OCI-LY7 (cell line): ENCODE data around the gene FAF2.

Experiments
- EZH2phosphoT487 ChIP-seq: fragments of 200-600 bp; sonication (generic); IDR thresholded peaks from 2 replicates; pipeline ENCODE4 v1.6.1; 2018; ENCODE audit warnings: low read depth, borderline replicate concordance, mild to moderate bottlenecking, mixed run types, antibody characterized with exemption, low read length, moderate library complexity, mixed read lengths
- TF ChIP-seq, protein P1 (sequence below): fragments of 200-600 bp; sonication (generic); conservative IDR thresholded peaks from 2 replicates; pipeline ENCODE4 v1.5.1; 2014; ENCODE audit warnings: mild to moderate bottlenecking, antibody characterized with exemption, low read length, moderate library complexity, mixed read lengths

DNA sequence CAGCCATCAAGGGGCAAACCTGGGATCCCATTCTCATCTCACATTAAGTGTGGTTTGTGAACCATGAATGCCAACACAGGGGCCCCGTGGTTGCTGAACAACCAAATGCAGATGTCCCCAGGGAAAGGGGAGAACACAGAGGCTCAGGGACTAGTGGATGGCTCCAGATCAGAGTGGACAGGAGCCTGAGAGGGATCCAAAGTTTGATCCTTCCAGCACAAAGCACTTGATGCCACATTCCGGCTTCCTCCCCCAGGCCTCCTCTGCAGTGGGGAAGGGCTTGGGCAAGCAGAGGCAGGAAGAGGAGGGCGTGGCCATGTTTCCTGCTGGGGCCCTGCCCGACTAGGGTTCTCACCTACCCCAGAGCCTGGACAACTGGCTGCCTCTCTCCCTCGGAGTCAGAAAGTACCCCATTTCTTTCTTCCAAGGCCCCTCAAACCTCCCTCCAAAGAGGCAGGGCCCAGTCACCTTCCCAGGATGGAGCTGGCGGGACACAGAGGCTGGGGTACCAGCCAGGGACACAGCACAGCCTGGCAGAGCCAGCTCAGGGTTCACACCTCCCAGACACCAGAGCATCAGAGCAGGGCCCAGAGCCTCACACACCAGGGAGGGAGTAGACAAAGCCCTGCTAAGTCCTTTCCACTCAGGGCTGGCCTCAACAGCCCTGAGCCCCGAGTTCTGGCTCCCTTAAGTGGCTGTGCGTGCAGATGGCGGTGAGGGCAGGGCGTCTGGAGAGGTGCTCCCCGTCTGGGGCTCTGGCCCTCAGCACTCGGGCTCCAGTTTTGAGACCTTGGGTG is 93.4 kb downstream of the FAF2 start:
- TF ChIP-seq, protein P1, sequence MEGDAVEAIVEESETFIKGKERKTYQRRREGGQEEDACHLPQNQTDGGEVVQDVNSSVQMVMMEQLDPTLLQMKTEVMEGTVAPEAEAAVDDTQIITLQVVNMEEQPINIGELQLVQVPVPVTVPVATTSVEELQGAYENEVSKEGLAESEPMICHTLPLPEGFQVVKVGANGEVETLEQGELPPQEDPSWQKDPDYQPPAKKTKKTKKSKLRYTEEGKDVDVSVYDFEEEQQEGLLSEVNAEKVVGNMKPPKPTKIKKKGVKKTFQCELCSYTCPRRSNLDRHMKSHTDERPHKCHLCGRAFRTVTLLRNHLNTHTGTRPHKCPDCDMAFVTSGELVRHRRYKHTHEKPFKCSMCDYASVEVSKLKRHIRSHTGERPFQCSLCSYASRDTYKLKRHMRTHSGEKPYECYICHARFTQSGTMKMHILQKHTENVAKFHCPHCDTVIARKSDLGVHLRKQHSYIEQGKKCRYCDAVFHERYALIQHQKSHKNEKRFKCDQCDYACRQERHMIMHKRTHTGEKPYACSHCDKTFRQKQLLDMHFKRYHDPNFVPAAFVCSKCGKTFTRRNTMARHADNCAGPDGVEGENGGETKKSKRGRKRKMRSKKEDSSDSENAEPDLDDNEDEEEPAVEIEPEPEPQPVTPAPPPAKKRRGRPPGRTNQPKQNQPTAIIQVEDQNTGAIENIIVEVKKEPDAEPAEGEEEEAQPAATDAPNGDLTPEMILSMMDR, result no peak
- TF ChIP-seq EZH2phosphoT487, result no peak
